Measurements from ENCODE around the gene ABI2. TPM values are rescaled to one million over a fixed set of nuclear protein-coding genes. Genes with fewer than 3 reads are reported as not detected.
"Not testable (repeated sequence)": the region's sequence is repeated elsewhere in the genome, so short reads cannot be mapped to it uniquely, and the experiment has no call there.

ABI2 gene
- total RNA-seq, 2 experiments from 2014 or later: 19.3 to 21.0 TPM

DNA sequence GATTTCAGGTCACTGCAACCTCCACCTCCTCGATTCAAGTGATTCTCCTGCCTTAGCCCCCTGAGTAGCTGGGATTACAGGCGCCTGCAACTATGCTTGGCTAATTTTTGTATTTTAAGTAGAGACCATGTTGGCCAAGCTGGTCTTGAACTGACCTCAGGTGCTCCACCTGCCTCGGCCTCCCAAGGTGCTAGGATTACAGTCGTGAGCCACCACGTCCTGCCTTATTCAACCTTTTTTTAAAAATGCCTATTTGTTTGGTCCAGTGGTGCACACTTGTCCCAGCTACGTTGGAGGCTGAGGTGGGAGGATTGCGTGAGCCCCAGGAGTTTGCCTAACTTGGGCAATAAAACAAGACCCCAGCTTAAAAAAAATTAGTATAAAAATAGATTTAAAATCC is 46.1 kb upstream of the ABI2 start:
- peaks cover 90% of the 10 kb centered on the region for H3K36me3 Mint-ChIP-seq (ENCODE audit: low read depth)
- TF ChIP-seq, protein P1, sequence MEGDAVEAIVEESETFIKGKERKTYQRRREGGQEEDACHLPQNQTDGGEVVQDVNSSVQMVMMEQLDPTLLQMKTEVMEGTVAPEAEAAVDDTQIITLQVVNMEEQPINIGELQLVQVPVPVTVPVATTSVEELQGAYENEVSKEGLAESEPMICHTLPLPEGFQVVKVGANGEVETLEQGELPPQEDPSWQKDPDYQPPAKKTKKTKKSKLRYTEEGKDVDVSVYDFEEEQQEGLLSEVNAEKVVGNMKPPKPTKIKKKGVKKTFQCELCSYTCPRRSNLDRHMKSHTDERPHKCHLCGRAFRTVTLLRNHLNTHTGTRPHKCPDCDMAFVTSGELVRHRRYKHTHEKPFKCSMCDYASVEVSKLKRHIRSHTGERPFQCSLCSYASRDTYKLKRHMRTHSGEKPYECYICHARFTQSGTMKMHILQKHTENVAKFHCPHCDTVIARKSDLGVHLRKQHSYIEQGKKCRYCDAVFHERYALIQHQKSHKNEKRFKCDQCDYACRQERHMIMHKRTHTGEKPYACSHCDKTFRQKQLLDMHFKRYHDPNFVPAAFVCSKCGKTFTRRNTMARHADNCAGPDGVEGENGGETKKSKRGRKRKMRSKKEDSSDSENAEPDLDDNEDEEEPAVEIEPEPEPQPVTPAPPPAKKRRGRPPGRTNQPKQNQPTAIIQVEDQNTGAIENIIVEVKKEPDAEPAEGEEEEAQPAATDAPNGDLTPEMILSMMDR (IDR thresholded peaks at IDR 0.05): no peak
- peaks cover 86% of the 10 kb centered on the region for H3K36me3 ChIP-seq (ENCODE audit: insufficient read depth, low read length)

DNA sequence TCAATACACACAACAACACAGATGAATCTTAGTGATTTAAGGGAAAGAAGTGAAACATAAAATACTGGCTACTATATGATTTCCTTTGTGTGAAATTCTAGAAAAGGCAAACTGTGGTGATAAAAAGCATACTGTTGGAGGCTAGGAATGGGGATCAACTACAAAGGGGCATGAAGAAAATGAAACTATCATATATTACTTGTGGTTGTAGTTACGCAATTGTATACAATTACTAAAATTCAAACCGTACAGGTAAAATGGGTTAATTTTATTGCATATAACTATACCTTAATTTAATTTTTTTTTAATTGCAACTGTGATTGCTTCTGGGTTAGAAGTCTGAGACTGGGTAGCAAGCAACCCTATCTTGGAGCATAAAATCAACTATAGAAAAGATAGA is 41.7 kb upstream of the ABI2 start:
- no peaks in the 10 kb centered on the region for H3K27me3 Mint-ChIP-seq
- intact Hi-C loops (cut with DNase I, micrococcal nuclease): loop anchor here in 1 of 2 experiments (10.0 kb wide), 1 partner anchor 528 kb away; no protein-coding TSS in a partner anchor
- ATAC-seq (ENCODE audit: poor library complexity): no peak
- peaks cover 71% of the 10 kb centered on the region for H3K36me3 Mint-ChIP-seq (ENCODE audit: low read depth)
- Histone ChIP-seq H3K27me3 (ENCODE audit: control insufficient read depth in 1 of 2, insufficient read depth in 2 of 2, low read length in 2 of 2) (no peaks in the 10 kb centered on the region), H3K36me3 (ENCODE audit: insufficient read depth, low read length) (peaks cover 67% of the 10 kb centered on the region), H3K4me1 (ENCODE audit: insufficient read depth, low read length) (no peaks in the 10 kb centered on the region), H3K4me3 (ENCODE audit: low read length) (no peak overlapping the region), H3K27ac (ENCODE audit: low read depth in 1 of 2, low read length in 2 of 2) (no peak overlapping the region), H3K9me3 (ENCODE audit: control insufficient read depth in 1 of 2, insufficient read depth in 1 of 2, low read length in 2 of 2) (no peaks in the 10 kb centered on the region)
- no peak overlapping the region for H3K4me3 Mint-ChIP-seq
- TF ChIP-seq, protein P1 (IDR thresholded peaks at IDR 0.05): no peak
- DNase-seq: no peak
- ChIA-PET POLR2A (no interaction called here), CTCF (no interaction called here)
- H3K4me1 Mint-ChIP-seq (ENCODE audit: low read depth): no peaks in the 10 kb centered on the region
- no peaks in the 10 kb centered on the region for H3K9me3 Mint-ChIP-seq
- no peak overlapping the region for H3K27ac Mint-ChIP-seq

More for the DNA sequence above, 46.1 kb upstream of the ABI2 start:
- no peak overlapping the region for H3K27ac ChIP-seq (ENCODE audit: low read depth in 1 of 2, low read length in 2 of 2)
- Mint-ChIP-seq H3K4me1 (ENCODE audit: low read depth) (no peaks in the 10 kb centered on the region), H3K27me3 (no peaks in the 10 kb centered on the region), H3K4me3 (no peak overlapping the region), H3K27ac (no peak overlapping the region), H3K9me3 (no peaks in the 10 kb centered on the region)
- H3K9me3 ChIP-seq (ENCODE audit: control insufficient read depth in 1 of 2, insufficient read depth in 1 of 2, low read length in 2 of 2): no peaks in the 10 kb centered on the region
- DNase-seq (no peak), ATAC-seq (ENCODE audit: poor library complexity) (no peak)
- POLR2A ChIA-PET: interaction anchor here (0.5 to 1.3 kb wide), 2 partner anchors 426 to 533 kb away, joined by 3 to 4 read pairs; no protein-coding TSS in a partner anchor
- no peaks in the 10 kb centered on the region for H3K4me1 ChIP-seq (ENCODE audit: insufficient read depth, low read length)
- H3K4me3 ChIP-seq (ENCODE audit: low read length): no peak overlapping the region
- CTCF ChIA-PET: no interaction called here
- intact Hi-C loops (cut with DNase I, micrococcal nuclease): loop anchor here in 1 of 2 experiments (10.0 kb wide), 1 partner anchor 533 kb away; no protein-coding TSS in a partner anchor
- no peaks in the 10 kb centered on the region for H3K27me3 ChIP-seq (ENCODE audit: control insufficient read depth in 1 of 2, insufficient read depth in 2 of 2, low read length in 2 of 2)

DNA sequence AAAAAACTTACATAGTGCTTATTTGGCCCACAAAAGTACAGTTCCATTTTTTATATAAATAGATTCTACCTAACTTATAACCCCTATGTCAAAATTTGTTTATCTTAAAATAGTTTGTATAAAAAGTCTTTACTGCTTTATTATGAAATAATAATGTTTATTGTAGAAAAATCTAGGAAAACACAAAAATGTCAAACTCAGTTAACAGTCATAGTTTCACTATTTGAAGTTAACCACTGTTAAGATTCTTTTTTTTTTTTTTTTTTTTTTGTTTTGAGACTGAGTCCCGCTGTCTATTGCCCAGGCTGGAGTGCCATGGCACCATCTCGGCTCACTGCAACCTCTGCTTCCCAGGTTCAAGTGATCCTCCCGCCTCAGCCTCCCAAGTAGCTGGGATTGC is 26.5 kb upstream of the ABI2 start:
- Mint-ChIP-seq H3K4me1 (ENCODE audit: low read depth) (no peaks in the 10 kb centered on the region), H3K27ac (no peak overlapping the region), H3K36me3 (ENCODE audit: low read depth) (peaks cover 37% of the 10 kb centered on the region), H3K27me3 (no peaks in the 10 kb centered on the region), H3K9me3 (no peaks in the 10 kb centered on the region), H3K4me3 (no peak overlapping the region)
- TF ChIP-seq, protein P1 (IDR thresholded peaks at IDR 0.05): no peak
- no peak for DNase-seq
- Histone ChIP-seq H3K4me1 (ENCODE audit: insufficient read depth, low read length) (no peaks in the 10 kb centered on the region), H3K27me3 (ENCODE audit: control insufficient read depth in 1 of 2, insufficient read depth in 2 of 2, low read length in 2 of 2) (no peaks in the 10 kb centered on the region), H3K9me3 (ENCODE audit: control insufficient read depth in 1 of 2, insufficient read depth in 1 of 2, low read length in 2 of 2) (no peaks in the 10 kb centered on the region), H3K36me3 (ENCODE audit: insufficient read depth, low read length) (peaks cover 20% of the 10 kb centered on the region), H3K4me3 (ENCODE audit: low read length) (no peak overlapping the region), H3K27ac (ENCODE audit: low read depth in 1 of 2, low read length in 2 of 2) (no peak overlapping the region)
- POLR2A ChIA-PET: interaction anchor here (0.6 kb wide), 1 partner anchor 1037 kb away, joined by 3 read pairs; no protein-coding TSS in a partner anchor
- ATAC-seq (ENCODE audit: poor library complexity): no peak
- intact Hi-C loops (cut with DNase I, micrococcal nuclease): loop anchor here in 1 of 2 experiments (5.0 kb wide), 1 partner anchor 1174 kb away; no protein-coding TSS in a partner anchor
- CTCF ChIA-PET: no interaction called here

DNA sequence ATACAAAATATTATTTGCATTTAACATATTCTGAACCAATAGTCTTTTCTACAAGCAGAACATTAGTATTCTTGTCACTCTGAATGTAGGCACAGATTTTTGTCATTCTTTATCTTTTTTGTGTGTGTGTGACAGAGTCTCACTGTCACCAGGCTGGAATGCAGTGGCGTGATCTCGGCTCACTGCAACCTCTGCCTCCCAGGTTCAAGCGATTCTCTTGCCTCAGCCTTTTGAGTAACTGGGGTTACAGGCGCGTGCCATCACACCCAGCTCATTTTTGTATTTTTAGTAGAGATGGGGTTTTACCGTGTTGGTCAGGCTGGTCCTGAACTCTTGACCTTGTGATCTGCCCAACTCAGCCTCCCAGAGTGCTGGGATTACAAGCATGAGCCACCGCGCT is 25.6 kb upstream of the ABI2 start:
- H3K27ac Mint-ChIP-seq; ATAC-seq (ENCODE audit: poor library complexity); CTCF ChIA-PET; H3K9me3 ChIP-seq (ENCODE audit: control insufficient read depth in 1 of 2, insufficient read depth in 1 of 2, low read length in 2 of 2); DNase-seq; H3K4me1 Mint-ChIP-seq (ENCODE audit: low read depth); H3K4me3 ChIP-seq (ENCODE audit: low read length); H3K9me3 Mint-ChIP-seq; H3K27ac ChIP-seq (ENCODE audit: low read depth in 1 of 2, low read length in 2 of 2); H3K27me3 Mint-ChIP-seq; H3K4me1 ChIP-seq (ENCODE audit: insufficient read depth, low read length); POLR2A ChIA-PET; H3K4me3 Mint-ChIP-seq; H3K27me3 ChIP-seq (ENCODE audit: control insufficient read depth in 1 of 2, insufficient read depth in 2 of 2, low read length in 2 of 2): not testable (repeated sequence)
- peaks cover 35% of the 10 kb centered on the region for H3K36me3 Mint-ChIP-seq (ENCODE audit: low read depth)
- intact Hi-C loops (cut with DNase I, micrococcal nuclease): loop anchor here in 1 of 2 experiments (5.0 kb wide), 1 partner anchor 1175 kb away; no protein-coding TSS in a partner anchor
- H3K36me3 ChIP-seq (ENCODE audit: insufficient read depth, low read length): peaks cover 19% of the 10 kb centered on the region
